ENCODE data around the gene DYNLT4. TPM values are rescaled to one million over a fixed set of nuclear protein-coding genes. Genes with fewer than 3 reads are reported as not detected.

Gene DYNLT4
- total and polyA plus RNA-seq, 10 donors, result 0.15 to 2.1 (median 0.82) TPM; not detected in 3

DNA sequence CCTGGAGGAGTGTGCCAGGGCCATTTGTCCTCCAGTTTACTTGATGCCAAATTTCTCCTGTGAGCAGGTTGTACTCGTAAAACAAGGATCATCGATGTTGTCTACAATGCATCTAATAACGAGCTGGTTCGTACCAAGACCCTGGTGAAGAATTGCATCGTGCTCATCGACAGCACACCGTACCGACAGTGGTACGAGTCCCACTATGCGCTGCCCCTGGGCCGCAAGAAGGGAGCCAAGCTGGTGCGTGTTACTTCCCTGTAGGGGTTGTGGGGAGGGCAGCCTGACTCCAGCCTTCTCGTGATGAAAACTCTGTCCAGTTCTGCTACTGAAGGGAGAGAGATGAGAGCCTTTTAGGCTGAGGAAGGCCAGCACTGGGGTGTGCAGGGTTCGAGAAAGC, 29.6 kb downstream of the DYNLT4 start:
- TF ChIP-seq, protein P1, sequence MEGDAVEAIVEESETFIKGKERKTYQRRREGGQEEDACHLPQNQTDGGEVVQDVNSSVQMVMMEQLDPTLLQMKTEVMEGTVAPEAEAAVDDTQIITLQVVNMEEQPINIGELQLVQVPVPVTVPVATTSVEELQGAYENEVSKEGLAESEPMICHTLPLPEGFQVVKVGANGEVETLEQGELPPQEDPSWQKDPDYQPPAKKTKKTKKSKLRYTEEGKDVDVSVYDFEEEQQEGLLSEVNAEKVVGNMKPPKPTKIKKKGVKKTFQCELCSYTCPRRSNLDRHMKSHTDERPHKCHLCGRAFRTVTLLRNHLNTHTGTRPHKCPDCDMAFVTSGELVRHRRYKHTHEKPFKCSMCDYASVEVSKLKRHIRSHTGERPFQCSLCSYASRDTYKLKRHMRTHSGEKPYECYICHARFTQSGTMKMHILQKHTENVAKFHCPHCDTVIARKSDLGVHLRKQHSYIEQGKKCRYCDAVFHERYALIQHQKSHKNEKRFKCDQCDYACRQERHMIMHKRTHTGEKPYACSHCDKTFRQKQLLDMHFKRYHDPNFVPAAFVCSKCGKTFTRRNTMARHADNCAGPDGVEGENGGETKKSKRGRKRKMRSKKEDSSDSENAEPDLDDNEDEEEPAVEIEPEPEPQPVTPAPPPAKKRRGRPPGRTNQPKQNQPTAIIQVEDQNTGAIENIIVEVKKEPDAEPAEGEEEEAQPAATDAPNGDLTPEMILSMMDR (IDR thresholded peaks at IDR 0.05 in 8 of 11, conservative IDR thresholded peaks at IDR 0.05 in 3 of 11), result no peak
- peak in 1 of 3 donors; percentile 6 for TF ChIP-seq POLR2AphosphoS5 (IDR thresholded peaks at IDR 0.05)
- Histone ChIP-seq H3K9me3 (no peaks in the 10 kb centered on the region), H3K4me1 (peaks cover 15 to 52% (median 36%) of the 10 kb centered on the region in 6 donors), H3K27me3 (replicated peaks in 1 of 7) (no peaks in the 10 kb centered on the region), H3K36me3 (peaks cover 0 to 61% (median 54%) of the 10 kb centered on the region in 6 donors), H3K27ac (peak overlapping the region in 5 of 8 donors; percentile 26 to 98 (median 96)), H3K4me3 (peak overlapping the region in 3 of 8 donors; percentile 77 to 93 (median 84))
- 68 to 86% (median 81%) methylated on average over 7 to 14 of the region's 14 CpGs for WGBS, 5 donors
- peak; percentile 44 for DNase-seq
- intact Hi-C loops (cut with DNase I; ENCODE audit: low total_unique reads), result no loop called here

GRCh38 chr1:44776730-44777068, 30.5 kb downstream of the DYNLT4 start:
- H3K36me3 ChIP-seq, result peaks cover 0 to 57% (median 51%) of the 10 kb centered on the region in 6 donors
- no peaks in the 10 kb centered on the region for H3K27me3 ChIP-seq (replicated peaks in 1 of 7)
- H3K4me3 ChIP-seq, result peak overlapping the region; percentile 73 to 93 (median 84)
- WGBS, 5 donors, result 29 to 54% (median 41%) methylated on average over 12 of the region's 12 CpGs
- TF ChIP-seq, protein P1 (IDR thresholded peaks at IDR 0.05 in 8 of 11, conservative IDR thresholded peaks at IDR 0.05 in 3 of 11), result no peak
- TF ChIP-seq POLR2AphosphoS5 (IDR thresholded peaks at IDR 0.05), result no peak
- TF ChIP-seq POLR2A (IDR thresholded peaks at IDR 0.05), result no peak
- peaks cover 15 to 52% (median 36%) of the 10 kb centered on the region in 6 donors for H3K4me1 ChIP-seq
- no peaks in the 10 kb centered on the region for H3K9me3 ChIP-seq
- peak overlapping the region; percentile 95 to 98 (median 98) for H3K27ac ChIP-seq
- peak; percentile 64 for DNase-seq
- intact Hi-C loops (cut with DNase I; ENCODE audit: low total_unique reads), result no loop called here

DNA sequence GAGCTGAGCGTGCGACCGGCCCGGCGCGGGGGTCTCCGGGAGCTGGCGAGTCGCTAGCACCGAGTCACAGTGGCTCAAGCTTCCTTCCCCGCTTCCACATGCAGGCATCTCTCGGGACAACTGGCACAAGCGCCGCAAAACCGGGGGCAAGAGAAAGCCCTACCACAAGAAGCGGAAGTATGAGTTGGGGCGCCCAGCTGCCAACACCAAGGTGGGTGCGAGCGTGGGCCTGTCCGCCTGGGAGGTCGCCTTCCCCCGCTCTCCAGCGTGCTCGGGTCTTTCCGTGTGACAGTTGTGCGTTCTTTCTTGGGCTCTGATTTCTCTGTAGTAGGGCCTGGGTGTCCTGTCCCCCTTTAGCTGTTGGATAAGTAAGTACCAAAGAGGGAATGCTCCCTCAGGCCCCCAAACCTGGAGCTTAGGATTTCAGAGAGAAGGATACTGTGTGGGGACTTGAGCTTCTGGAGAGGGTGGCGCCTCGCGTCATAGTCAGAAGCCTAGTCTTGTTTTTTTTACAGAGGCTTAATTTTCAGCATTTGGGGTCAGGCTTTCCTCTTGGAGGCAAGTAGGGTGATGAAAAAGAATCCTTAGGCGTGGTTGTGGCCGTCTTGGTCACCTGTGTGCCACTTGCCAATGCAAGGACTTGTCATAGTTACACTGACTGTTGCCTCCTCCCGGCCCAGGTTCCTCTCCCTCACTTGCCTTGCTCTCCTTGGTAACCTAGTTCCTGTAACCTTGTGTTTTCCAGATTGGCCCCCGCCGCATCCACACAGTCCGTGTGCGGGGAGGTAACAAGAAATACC, 31.0 kb downstream of the DYNLT4 start:
- H3K9me3 ChIP-seq, result no peaks in the 10 kb centered on the region
- peaks cover 15 to 52% (median 36%) of the 10 kb centered on the region in 6 donors for H3K4me1 ChIP-seq
- intact Hi-C loops (cut with DNase I; ENCODE audit: low total_unique reads), result no loop called here
- peak overlapping the region; percentile 95 to 98 (median 98) for H3K27ac ChIP-seq
- TF ChIP-seq POLR2AphosphoS5 (IDR thresholded peaks at IDR 0.05) (no peak), POLR2A (IDR thresholded peaks at IDR 0.05) (no peak)
- TF ChIP-seq, protein P1 (IDR thresholded peaks at IDR 0.05 in 8 of 11, conservative IDR thresholded peaks at IDR 0.05 in 3 of 11), result no peak
- peaks cover 0 to 51% (median 47%) of the 10 kb centered on the region in 6 donors for H3K36me3 ChIP-seq
- no peaks in the 10 kb centered on the region for H3K27me3 ChIP-seq (replicated peaks in 1 of 7)
- WGBS, 5 donors, result 3 to 6% (median 5%) methylated on average over 29 to 36 of the region's 36 CpGs
- DNase-seq, result peak; percentile 88
- peak overlapping the region; percentile 73 to 93 (median 84) for H3K4me3 ChIP-seq

Measured in spleen (tissue), 11 donors.